ENCODE results near the gene BMAL1. TPM values are rescaled to one million over a fixed set of nuclear protein-coding genes. Genes with fewer than 3 reads are reported as not detected.

The BMAL1 gene
- total and polyA plus RNA-seq, 2 of the 8 experiments (the other 6 are each of a cell fraction or from before 2014, with no cell fraction given) = 6.8 to 6.9 TPM

DNA sequence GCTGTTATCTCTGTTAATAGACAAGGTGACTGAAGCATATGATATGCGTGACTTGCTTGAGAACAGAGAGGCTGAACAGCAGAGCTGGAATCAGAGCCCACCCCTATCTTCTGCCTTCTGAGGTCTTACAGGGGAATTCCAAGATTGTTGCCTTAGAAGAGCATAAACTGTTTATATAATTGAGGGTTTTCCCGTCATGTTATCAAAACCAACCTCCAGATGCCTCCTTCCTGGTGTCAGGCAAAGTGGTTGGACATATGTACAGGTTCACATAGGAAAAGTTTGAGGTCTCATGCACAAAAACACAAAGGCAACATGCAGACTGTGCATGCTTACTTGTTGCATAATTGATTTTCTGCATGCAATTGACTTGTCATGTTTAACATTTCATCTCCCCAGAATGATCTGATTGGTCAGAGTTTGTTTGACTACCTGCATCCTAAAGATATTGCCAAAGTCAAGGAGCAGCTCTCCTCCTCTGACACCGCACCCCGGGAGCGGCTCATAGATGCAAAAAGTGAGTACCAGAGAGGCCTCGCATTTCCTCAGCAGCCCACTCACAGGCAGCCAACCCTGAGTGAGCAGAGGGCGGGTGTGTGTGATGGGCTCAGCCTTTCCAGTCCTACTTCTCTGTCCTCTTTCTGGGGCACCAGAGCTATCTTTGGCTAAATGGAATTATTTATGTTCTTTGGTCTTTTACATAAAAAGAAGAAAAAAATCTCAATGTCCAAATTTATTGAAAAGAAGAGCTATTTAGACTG, 88.9 kb downstream of the BMAL1 start (continued):
- TF ChIP-seq RBBP5 (IDR thresholded peaks at IDR 0.05; ENCODE audit: borderline replicate concordance, low read depth, low read length) (no peak), CTBP2 (IDR thresholded peaks at IDR 0.05; ENCODE audit: borderline replicate concordance, insufficient read depth, insufficient read length, low read length) (no peak), KDM4A (IDR thresholded peaks at IDR 0.05; ENCODE audit: low read depth, low read length, severe bottlenecking) (no peak), EZH2 (IDR thresholded peaks at IDR 0.05; ENCODE audit: low read depth, low read length, severe bottlenecking) (no peak), TAF7 (optimal IDR thresholded peaks at IDR 0.05; ENCODE audit: borderline replicate concordance, low read depth, low read length) (no peak), JUND (IDR thresholded peaks at IDR 0.05; ENCODE audit: low read length) (no peak), TAF1 (IDR thresholded peaks at IDR 0.05; ENCODE audit: low read depth, low read length) (no peak)

Measured in H1 (cell line).